ENCODE measurements around the gene QSOX2. TPM values are rescaled to one million over a fixed set of nuclear protein-coding genes. Genes with fewer than 3 reads are reported as not detected.

QSOX2 gene
- total and polyA plus RNA-seq, 2 experiments from 2014 or later: 9.2 to 29.2 TPM

DNA sequence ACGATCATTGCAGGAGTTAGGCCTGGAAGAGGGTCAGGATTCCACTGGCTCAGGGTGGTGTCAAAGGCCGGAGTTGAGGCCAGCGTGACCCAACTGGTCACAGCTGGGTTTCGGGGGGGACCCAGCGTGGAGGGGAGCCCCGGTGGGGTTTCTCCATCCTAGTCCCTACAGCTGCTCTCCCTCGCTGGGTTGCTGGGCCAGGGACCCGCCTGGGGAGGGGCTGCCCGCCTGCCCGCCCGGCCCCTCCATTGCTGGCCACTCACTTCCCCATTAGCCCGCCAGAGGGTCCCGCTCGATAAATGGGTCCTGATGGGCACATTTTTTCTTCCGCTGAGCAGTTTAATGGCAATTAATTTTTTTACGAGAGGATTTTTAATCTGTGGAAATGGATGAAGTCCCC lies 49.4 kb upstream of the QSOX2 start (continued):
- no peak for TF ChIP-seq ZNF462 (CRISPR knock-in tag; IDR thresholded peaks at IDR 0.05)
- no peak for TF ChIP-seq EZH2 (IDR thresholded peaks at IDR 0.05; ENCODE audit: low read depth, unreplicated experiment)
- no peak for TF ChIP-seq CREB1 (CRISPR knock-in tag; IDR thresholded peaks at IDR 0.05; ENCODE audit: low read depth)
- no peak for TF ChIP-seq CTCF (conservative IDR thresholded peaks at IDR 0.05; ENCODE audit: low read depth in 2 of 2)
- TF ChIP-seq, protein P1, sequence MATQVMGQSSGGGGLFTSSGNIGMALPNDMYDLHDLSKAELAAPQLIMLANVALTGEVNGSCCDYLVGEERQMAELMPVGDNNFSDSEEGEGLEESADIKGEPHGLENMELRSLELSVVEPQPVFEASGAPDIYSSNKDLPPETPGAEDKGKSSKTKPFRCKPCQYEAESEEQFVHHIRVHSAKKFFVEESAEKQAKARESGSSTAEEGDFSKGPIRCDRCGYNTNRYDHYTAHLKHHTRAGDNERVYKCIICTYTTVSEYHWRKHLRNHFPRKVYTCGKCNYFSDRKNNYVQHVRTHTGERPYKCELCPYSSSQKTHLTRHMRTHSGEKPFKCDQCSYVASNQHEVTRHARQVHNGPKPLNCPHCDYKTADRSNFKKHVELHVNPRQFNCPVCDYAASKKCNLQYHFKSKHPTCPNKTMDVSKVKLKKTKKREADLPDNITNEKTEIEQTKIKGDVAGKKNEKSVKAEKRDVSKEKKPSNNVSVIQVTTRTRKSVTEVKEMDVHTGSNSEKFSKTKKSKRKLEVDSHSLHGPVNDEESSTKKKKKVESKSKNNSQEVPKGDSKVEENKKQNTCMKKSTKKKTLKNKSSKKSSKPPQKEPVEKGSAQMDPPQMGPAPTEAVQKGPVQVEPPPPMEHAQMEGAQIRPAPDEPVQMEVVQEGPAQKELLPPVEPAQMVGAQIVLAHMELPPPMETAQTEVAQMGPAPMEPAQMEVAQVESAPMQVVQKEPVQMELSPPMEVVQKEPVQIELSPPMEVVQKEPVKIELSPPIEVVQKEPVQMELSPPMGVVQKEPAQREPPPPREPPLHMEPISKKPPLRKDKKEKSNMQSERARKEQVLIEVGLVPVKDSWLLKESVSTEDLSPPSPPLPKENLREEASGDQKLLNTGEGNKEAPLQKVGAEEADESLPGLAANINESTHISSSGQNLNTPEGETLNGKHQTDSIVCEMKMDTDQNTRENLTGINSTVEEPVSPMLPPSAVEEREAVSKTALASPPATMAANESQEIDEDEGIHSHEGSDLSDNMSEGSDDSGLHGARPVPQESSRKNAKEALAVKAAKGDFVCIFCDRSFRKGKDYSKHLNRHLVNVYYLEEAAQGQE (IDR thresholded peaks at IDR 0.05; ENCODE audit: unreplicated experiment): no peak
- TF ChIP-seq ZNF331 (CRISPR knock-in tag; IDR thresholded peaks at IDR 0.05; ENCODE audit: low read depth): no peak
